ENCODE results near the gene MEGF6. TPM values are rescaled to one million over a fixed set of nuclear protein-coding genes. Genes with fewer than 3 reads are reported as not detected.

MEGF6 gene
- polyA plus RNA-seq, 1 donor (not counting 4 experiments of a cell fraction or from before 2014, with no cell fraction given) = 0.24 TPM

- Histone ChIP-seq H3K36me3 (ENCODE audit: control insufficient read depth in 2 of 2, extremely low read depth in 1 of 2, insufficient read depth in 2 of 2, low read length in 2 of 2) (no peaks in the 10 kb centered on the region), H3K4me3 (ENCODE audit: control insufficient read depth in 2 of 3, extremely low read depth in 1 of 3, insufficient read depth in 2 of 3, low read depth in 1 of 3, low read length in 3 of 3) (no peak overlapping the region), H3K9me3 (ENCODE audit: control insufficient read depth, low read depth, low read length) (no peaks in the 10 kb centered on the region), H3K79me2 (ENCODE audit: control insufficient read depth, insufficient read depth, low read length) (no peaks in the 10 kb centered on the region), H3K9me1 (ENCODE audit: control insufficient read depth, extremely low read depth, insufficient read depth, low read length) (peaks cover 2% of the 10 kb centered on the region), H3K9ac (ENCODE audit: control insufficient read depth, extremely low read depth, insufficient read depth, low read length) (no peak overlapping the region), H3K27me3 (ENCODE audit: control insufficient read depth, extremely low read depth, insufficient read depth, low read length) (no peaks in the 10 kb centered on the region), H3K4me1 (ENCODE audit: control insufficient read depth, extremely low read depth, insufficient read depth, low read length) (peaks cover 64% of the 10 kb centered on the region), H3K4me2 (ENCODE audit: control insufficient read depth, extremely low read depth, insufficient read depth, low read depth, low read length) (no peak overlapping the region), H4K20me1 (ENCODE audit: control insufficient read depth, extremely low read depth, insufficient read depth, low read length) (no peaks in the 10 kb centered on the region), H3K27ac (ENCODE audit: control insufficient read depth, insufficient read depth, low read length) (no peak overlapping the region), H2AFZ (ENCODE audit: control insufficient read depth, low read length) (no peak overlapping the region)
- FAIRE-seq (no peak), DNase-seq (ENCODE audit: low read depth, low spot score) (no peak)
- TF ChIP-seq CTCF (optimal IDR thresholded peaks at IDR 0.05 in 1 of 3, IDR thresholded peaks at IDR 0.05 in 1 of 3, conservative IDR thresholded peaks at IDR 0.05 in 1 of 3; ENCODE audit: extremely low read depth in 1 of 3, insufficient read depth in 2 of 3, low read length in 3 of 3) (no peak), EZH2 (IDR thresholded peaks at IDR 0.05; ENCODE audit: low read length) (no peak)
- dilution Hi-C loops (cut with MboI; ENCODE audit: extremely low pct_ligation_motif_present, low sequenced_read_pairs) = no loop called here
These were observed 148.3 kb downstream of the MEGF6 start for GRCh38 chr1:3463013-3463385.

- Histone ChIP-seq H3K9ac (ENCODE audit: control insufficient read depth, extremely low read depth, insufficient read depth, low read length) (no peak overlapping the region), H3K27me3 (ENCODE audit: control insufficient read depth, extremely low read depth, insufficient read depth, low read length) (no peaks in the 10 kb centered on the region), H2AFZ (ENCODE audit: control insufficient read depth, low read length) (no peak overlapping the region), H3K36me3 (ENCODE audit: control insufficient read depth in 2 of 2, extremely low read depth in 1 of 2, insufficient read depth in 2 of 2, low read length in 2 of 2) (no peaks in the 10 kb centered on the region), H3K4me1 (ENCODE audit: control insufficient read depth, extremely low read depth, insufficient read depth, low read length) (peaks cover 62% of the 10 kb centered on the region), H3K4me2 (ENCODE audit: control insufficient read depth, extremely low read depth, insufficient read depth, low read depth, low read length) (no peak overlapping the region), H3K79me2 (ENCODE audit: control insufficient read depth, insufficient read depth, low read length) (no peaks in the 10 kb centered on the region), H3K4me3 (ENCODE audit: control insufficient read depth in 2 of 3, extremely low read depth in 1 of 3, insufficient read depth in 2 of 3, low read depth in 1 of 3, low read length in 3 of 3) (no peak overlapping the region), H3K27ac (ENCODE audit: control insufficient read depth, insufficient read depth, low read length) (no peak overlapping the region), H3K9me1 (ENCODE audit: control insufficient read depth, extremely low read depth, insufficient read depth, low read length) (peaks cover 2% of the 10 kb centered on the region), H3K9me3 (ENCODE audit: control insufficient read depth, low read depth, low read length) (no peaks in the 10 kb centered on the region), H4K20me1 (ENCODE audit: control insufficient read depth, extremely low read depth, insufficient read depth, low read length) (no peaks in the 10 kb centered on the region)
- TF ChIP-seq CTCF (optimal IDR thresholded peaks at IDR 0.05 in 1 of 3, IDR thresholded peaks at IDR 0.05 in 1 of 3, conservative IDR thresholded peaks at IDR 0.05 in 1 of 3; ENCODE audit: extremely low read depth in 1 of 3, insufficient read depth in 2 of 3, low read length in 3 of 3) (no peak), EZH2 (IDR thresholded peaks at IDR 0.05; ENCODE audit: low read length) (no peak)
- no peak for FAIRE-seq
- no peak for DNase-seq (ENCODE audit: low read depth, low spot score)
- dilution Hi-C loops (cut with MboI; ENCODE audit: extremely low pct_ligation_motif_present, low sequenced_read_pairs) = no loop called here
These were observed 148.8 kb downstream of the MEGF6 start for GRCh38 chr1:3462356-3463012.
